ENCODE data around the gene TRIM33. TPM values are rescaled to one million over a fixed set of nuclear protein-coding genes. Genes with fewer than 3 reads are reported as not detected.

TRIM33 gene
- total RNA-seq, 2 experiments from 2014 or later: 31.5 to 32.8 TPM

GRCh38 chr1:114347431-114348209 is 163.4 kb downstream of the TRIM33 start:
- peaks cover 11% of the 10 kb centered on the region for H3K4me1 Mint-ChIP-seq
- H3K27me3 Mint-ChIP-seq: peaks cover 2% of the 10 kb centered on the region
- no peak overlapping the region for H3K4me3 Mint-ChIP-seq
- no peak for DNase-seq
- no peak overlapping the region for H3K27ac Mint-ChIP-seq
- no peaks in the 10 kb centered on the region for H3K36me3 Mint-ChIP-seq
- H3K9me3 Mint-ChIP-seq: no peaks in the 10 kb centered on the region

GRCh38 chr1:114346480-114347029 is 164.4 kb downstream of the TRIM33 start:
- Mint-ChIP-seq H3K4me1 (peaks cover 15% of the 10 kb centered on the region), H3K36me3 (no peaks in the 10 kb centered on the region), H3K4me3 (peak overlapping the region; percentile 89), H3K27ac (peak overlapping the region; percentile 86), H3K9me3 (no peaks in the 10 kb centered on the region), H3K27me3 (peaks cover 2% of the 10 kb centered on the region)
- peak; percentile 97 for DNase-seq

- peak overlapping the region; percentile 86 for H3K27ac Mint-ChIP-seq
- peaks cover 2% of the 10 kb centered on the region for H3K27me3 Mint-ChIP-seq
- H3K4me3 Mint-ChIP-seq: peak overlapping the region; percentile 89
- H3K36me3 Mint-ChIP-seq: no peaks in the 10 kb centered on the region
- DNase-seq: no peak
- peaks cover 2% of the 10 kb centered on the region for H3K9me3 Mint-ChIP-seq
- peaks cover 21% of the 10 kb centered on the region for H3K4me1 Mint-ChIP-seq
Measured at GRCh38 chr1:114345930-114346479, 165.0 kb downstream of the TRIM33 start.

GRCh38 chr1:114344656-114345055 is 166.3 kb downstream of the TRIM33 start:
- H3K9me3 Mint-ChIP-seq: peaks cover 2% of the 10 kb centered on the region
- H3K4me3 Mint-ChIP-seq: no peak overlapping the region
- peaks cover 2% of the 10 kb centered on the region for H3K27me3 Mint-ChIP-seq
- H3K4me1 Mint-ChIP-seq: peaks cover 31% of the 10 kb centered on the region
- no peak for DNase-seq
- H3K27ac Mint-ChIP-seq: no peak overlapping the region
- H3K36me3 Mint-ChIP-seq: no peaks in the 10 kb centered on the region

Other genes starting within 250 kb of the TRIM33 start
- 10 to 100 TPM; 68.0 to 69.1 TPM for gene BCAS2, start 70.4 kb upstream of the TRIM33 start, total RNA-seq
- gene DENND2C, start 158.8 kb upstream of the TRIM33 start, total RNA-seq: under 1 TPM; 0.50 to 0.91 TPM
- gene AMPD1, start 184.3 kb upstream of the TRIM33 start, total RNA-seq: not detected
- gene NRAS, start 205.6 kb upstream of the TRIM33 start, total RNA-seq: 10 to 100 TPM; 67.7 to 69.4 TPM
- gene CSDE1, start 246.8 kb upstream of the TRIM33 start, total RNA-seq: 100 to 1,000 TPM; 519 to 530 TPM